ENCODE data around the gene MED1. TPM values are rescaled to one million over a fixed set of nuclear protein-coding genes. Genes with fewer than 3 reads are reported as not detected.

The MED1 gene
- total and polyA plus RNA-seq, 2 of the 4 experiments (the other 2 are of a cell fraction), result 16.9 to 24.2 TPM

DNA sequence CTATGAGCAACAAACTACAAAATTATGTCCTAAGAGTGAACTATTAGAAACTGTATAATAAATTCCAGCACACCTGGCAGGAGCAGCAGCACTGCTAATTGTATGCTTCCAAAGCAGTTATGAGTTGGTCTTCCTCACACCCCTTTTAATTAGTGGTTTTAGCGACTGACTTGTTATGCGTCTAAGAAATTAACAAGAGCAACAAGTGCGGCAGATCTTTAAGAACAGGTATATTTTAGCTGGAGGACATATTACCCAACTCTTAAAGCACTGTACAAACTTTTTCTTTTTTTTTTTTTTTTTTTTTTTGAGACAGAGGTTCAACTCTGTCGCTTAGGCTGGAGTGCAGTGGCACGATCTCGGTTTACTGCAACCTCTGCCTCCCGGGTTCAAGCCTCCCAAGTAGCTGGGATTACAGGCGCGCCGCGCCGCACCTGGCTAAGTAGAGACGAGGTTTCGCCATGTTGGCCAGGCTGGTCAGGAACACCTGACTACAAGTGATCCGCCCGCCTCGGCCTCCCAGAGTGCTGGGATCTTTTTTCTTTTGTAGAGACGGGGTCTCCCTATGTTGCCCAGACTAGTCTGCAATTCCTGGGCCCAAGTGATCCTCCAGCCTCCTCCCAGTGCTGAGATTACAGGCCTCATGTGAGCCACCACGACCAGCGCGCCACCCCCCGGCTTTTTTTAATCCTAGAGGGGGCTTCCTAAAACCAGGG lies 48.0 kb downstream of the MED1 start:
- no peak overlapping the region for H3K4me2 ChIP-seq (ENCODE audit: low read depth, low read length)
- H3K9me3 ChIP-seq (ENCODE audit: control insufficient read depth, insufficient read depth, low read length), result no peaks in the 10 kb centered on the region
- dilution Hi-C loops (cut with HindIII; ENCODE audit: low sequenced_read_pairs, unreplicated experiment) (no loop called here), intact Hi-C loops (cut with micrococcal nuclease) (no loop called here), in situ Hi-C loops (cut with MboI; ENCODE audit: low sequenced_read_pairs) (loop anchor here (10.0 kb wide), 1 partner anchor 128 kb away; no protein-coding TSS in a partner anchor)
- no peak overlapping the region for H3K23ac ChIP-seq (ENCODE audit: low read depth, low read length)
- H3K56ac ChIP-seq (ENCODE audit: extremely low read depth, insufficient read depth, low read length), result no peak overlapping the region
- DNase-seq (no peak), ATAC-seq (ENCODE audit: low read depth) (no peak)
- no peak overlapping the region for H2AFZ ChIP-seq (replicated peaks; ENCODE audit: low read length, poor library complexity)
- H4K5ac ChIP-seq (ENCODE audit: low read depth, low read length), result no peak overlapping the region
- no TSS peak for BruUV-seq (replicated peaks)
- H2BK20ac ChIP-seq (ENCODE audit: low read depth, low read length), result no peak overlapping the region
- no peak overlapping the region for H2BK5ac ChIP-seq (ENCODE audit: low read depth, low read length, poor library complexity, severe bottlenecking)
- peaks cover 3 to 35% of the 10 kb centered on the region in 2 experiments; a peak in 3 of 4 replicates for H3K79me1 ChIP-seq (ENCODE audit: low read depth in 1 of 2, low read length in 2 of 2)
- H4K91ac ChIP-seq (ENCODE audit: insufficient read depth, low read depth, low read length), result no peak overlapping the region
- H2AK9ac ChIP-seq (replicated peaks; ENCODE audit: low read depth, low read length, poor library complexity), result no peak overlapping the region
- no peak overlapping the region for H2BK120ac ChIP-seq (ENCODE audit: low read depth, low read length)
- no CpG with 5 or more reads among the region's 22 CpGs for WGBS, 2 experiments (ENCODE audit: extremely low coverage in 2 of 2, insufficient read length in 1 of 2)
- no peak overlapping the region for H3K9ac ChIP-seq (ENCODE audit: low read depth, low read length)
- H2BK15ac ChIP-seq (ENCODE audit: low read depth, low read length), result no peak overlapping the region
- H3K4me3 ChIP-seq (ENCODE audit: insufficient read depth, low read depth, low read length), result no peak overlapping the region
- no peak overlapping the region for H4K8ac ChIP-seq (ENCODE audit: low read depth in 2 of 2, low read length in 2 of 2)
- peaks cover 4% of the 10 kb centered on the region; the same call in 1 of the 2 replicates for H4K20me1 ChIP-seq (ENCODE audit: insufficient read depth, low read length)
- H3K36me3 ChIP-seq (ENCODE audit: control insufficient read depth, insufficient read depth, low read length), result peaks cover 6% of the 10 kb centered on the region
- no peak overlapping the region for H3K14ac ChIP-seq (replicated peaks; ENCODE audit: low read depth, low read length)
- CTCF ChIA-PET, result no interaction called here
- no peaks in the 10 kb centered on the region for H3K9me1 ChIP-seq (ENCODE audit: insufficient read depth, low read length)
- no peak overlapping the region for H3K4ac ChIP-seq (ENCODE audit: low read depth, low read length)
- POLR2A ChIA-PET (ENCODE audit: unreplicated experiment), result interaction anchor here (0.5 to 0.6 kb wide), 2 partner anchors 29 to 60 kb away, joined by 3 to 25 read pairs; no protein-coding TSS in a partner anchor
- H3K27me3 ChIP-seq (ENCODE audit: control insufficient read depth, insufficient read depth, low read length), result no peaks in the 10 kb centered on the region
- H3K27ac ChIP-seq (ENCODE audit: insufficient read depth, low read length), result no peak overlapping the region
- no peak overlapping the region for H3K18ac ChIP-seq (ENCODE audit: low read depth, low read length)
- TF ChIP-seq FOS (IDR thresholded peaks at IDR 0.05; ENCODE audit: low read depth, low read length), result no peak
- TF ChIP-seq MAZ (IDR thresholded peaks at IDR 0.05; ENCODE audit: borderline replicate concordance, low read depth, low read length), result no peak
- no peak for TF ChIP-seq RCOR1 (IDR thresholded peaks at IDR 0.05; ENCODE audit: insufficient replicate concordance, low read length)
- no peak for TF ChIP-seq POLR2A (IDR thresholded peaks at IDR 0.05; ENCODE audit: low read depth, low read length)
- no peak for TF ChIP-seq SMC3 (IDR thresholded peaks at IDR 0.05; ENCODE audit: low read depth, low read length)
- TF ChIP-seq BHLHE40 (IDR thresholded peaks at IDR 0.05; ENCODE audit: low read depth, low read length), result no peak
- no peak for TF ChIP-seq NFE2L2 (IDR thresholded peaks at IDR 0.05; ENCODE audit: low read depth, low read length)
- TF ChIP-seq RAD21 (IDR thresholded peaks at IDR 0.05; ENCODE audit: low read length), result no peak
- TF ChIP-seq RFX5 (IDR thresholded peaks at IDR 0.05; ENCODE audit: low read depth, low read length), result no peak
- TF ChIP-seq, protein P1, sequence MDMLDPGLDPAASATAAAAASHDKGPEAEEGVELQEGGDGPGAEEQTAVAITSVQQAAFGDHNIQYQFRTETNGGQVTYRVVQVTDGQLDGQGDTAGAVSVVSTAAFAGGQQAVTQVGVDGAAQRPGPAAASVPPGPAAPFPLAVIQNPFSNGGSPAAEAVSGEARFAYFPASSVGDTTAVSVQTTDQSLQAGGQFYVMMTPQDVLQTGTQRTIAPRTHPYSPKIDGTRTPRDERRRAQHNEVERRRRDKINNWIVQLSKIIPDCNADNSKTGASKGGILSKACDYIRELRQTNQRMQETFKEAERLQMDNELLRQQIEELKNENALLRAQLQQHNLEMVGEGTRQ (IDR thresholded peaks at IDR 0.05; ENCODE audit: low read depth, low read length), result no peak
- no peak for TF ChIP-seq MAFK (IDR thresholded peaks at IDR 0.05; ENCODE audit: low read depth, low read length)
- no peak for TF ChIP-seq MXI1 (IDR thresholded peaks at IDR 0.05; ENCODE audit: borderline replicate concordance, low read depth, low read length)
- TF ChIP-seq, protein P2, sequence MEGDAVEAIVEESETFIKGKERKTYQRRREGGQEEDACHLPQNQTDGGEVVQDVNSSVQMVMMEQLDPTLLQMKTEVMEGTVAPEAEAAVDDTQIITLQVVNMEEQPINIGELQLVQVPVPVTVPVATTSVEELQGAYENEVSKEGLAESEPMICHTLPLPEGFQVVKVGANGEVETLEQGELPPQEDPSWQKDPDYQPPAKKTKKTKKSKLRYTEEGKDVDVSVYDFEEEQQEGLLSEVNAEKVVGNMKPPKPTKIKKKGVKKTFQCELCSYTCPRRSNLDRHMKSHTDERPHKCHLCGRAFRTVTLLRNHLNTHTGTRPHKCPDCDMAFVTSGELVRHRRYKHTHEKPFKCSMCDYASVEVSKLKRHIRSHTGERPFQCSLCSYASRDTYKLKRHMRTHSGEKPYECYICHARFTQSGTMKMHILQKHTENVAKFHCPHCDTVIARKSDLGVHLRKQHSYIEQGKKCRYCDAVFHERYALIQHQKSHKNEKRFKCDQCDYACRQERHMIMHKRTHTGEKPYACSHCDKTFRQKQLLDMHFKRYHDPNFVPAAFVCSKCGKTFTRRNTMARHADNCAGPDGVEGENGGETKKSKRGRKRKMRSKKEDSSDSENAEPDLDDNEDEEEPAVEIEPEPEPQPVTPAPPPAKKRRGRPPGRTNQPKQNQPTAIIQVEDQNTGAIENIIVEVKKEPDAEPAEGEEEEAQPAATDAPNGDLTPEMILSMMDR (conservative IDR thresholded peaks at IDR 0.05; ENCODE audit: low read depth, low read length), result no peak
- H3K4me1 ChIP-seq (ENCODE audit: control insufficient read depth, insufficient read depth, low read length), result peaks cover 7% of the 10 kb centered on the region
- H2AK5ac ChIP-seq (ENCODE audit: low read depth, low read length), result no peak overlapping the region
